HepG2 (cell line): Measurements from ENCODE around the gene BET1. TPM values are rescaled to one million over a fixed set of nuclear protein-coding genes. Genes with fewer than 3 reads are reported as not detected.

Experiments
- SIX4 ChIP-seq: sonication (generic); formaldehyde crosslinking; IDR thresholded peaks from 2 replicates; pipeline ENCODE4 v1.4.0; 2020; ENCODE audit warnings: missing genetic modification reagents
- ZSCAN25 ChIP-seq: sonication (generic); formaldehyde crosslinking; IDR thresholded peaks from 2 replicates; pipeline ENCODE4 v1.8.0; 2022; ENCODE audit warnings: mild to moderate bottlenecking, missing genetic modification reagents
- polyA plus RNA-seq, 8 experiments: library from polyadenylated mRNA; depleted of rRNA in 3 of 8; stranded (reverse) in 7 of 8; unstranded in 1 of 8; fragments of >200 nt; fragmentation: Illumina TruSeq in 4 of 8; extraction: Trizol in 4 of 8; gene quantifications; 2 replicates each; pipeline versions ENCODE4 v1.2.1 to v1.2.3, GENCODE V29; 2011 to 2016; ENCODE audit warnings: low read depth in 4 of 8, missing spikeins in 1 of 8, mixed read lengths in 1 of 8; ENCODE audit not compliant: insufficient read depth in 1 of 8
- total RNA-seq, 5 experiments: library from RNA; depleted of rRNA; stranded (reverse); fragments of >200 nt; fragmentation: Illumina TruSeq; extraction: Trizol; gene quantifications; 2 replicates each; pipeline ENCODE4 v1.2.3, GENCODE V29; 2016; ENCODE audit warnings: low read depth in 1 of 5
- TF ChIP-seq, protein P1 (sequence below): sonication (generic); formaldehyde crosslinking; IDR thresholded peaks from 2 replicates; pipeline ENCODE4 v1.8.1; 2023; ENCODE audit warnings: mild to moderate bottlenecking, moderate library complexity, missing genetic modification reagents
- TF ChIP-seq, protein P2 (sequence below): sonication (generic); formaldehyde crosslinking; IDR thresholded peaks from 2 replicates; pipeline ENCODE4 v1.9.0; 2021; ENCODE audit warnings: missing genetic modification reagents, mild to moderate bottlenecking, borderline replicate concordance
- TF ChIP-seq, protein P3 (sequence below): sonication (generic); formaldehyde crosslinking; IDR thresholded peaks from 2 replicates; pipeline ENCODE4 v1.8.1; 2023; ENCODE audit warnings: missing genetic modification reagents, mild to moderate bottlenecking, borderline replicate concordance
- TF ChIP-seq, protein P4 (sequence below): sonication (generic); formaldehyde crosslinking; IDR thresholded peaks from 2 replicates; pipeline ENCODE4 v1.5.0; 2020; ENCODE audit warnings: mild to moderate bottlenecking, missing genetic modification reagents
- TF ChIP-seq, protein P5 (sequence below), 2 experiments: sonication (generic) in 1 of 2; formaldehyde crosslinking in 1 of 2; IDR thresholded peaks; 2 replicates each; pipeline versions ENCODE4 v1.6.1 to v1.9.0; 2014 to 2022; ENCODE audit warnings: antibody characterized with exemption in 1 of 2, borderline replicate concordance in 1 of 2, inconsistent platforms in 1 of 2, low read depth in 1 of 2, missing genetic modification reagents in 1 of 2
- TF ChIP-seq, protein P6 (sequence below): sonication (generic); formaldehyde crosslinking; IDR thresholded peaks from 2 replicates; pipeline ENCODE4 v1.4.0; 2020; ENCODE audit warnings: missing genetic modification reagents, mild to moderate bottlenecking, borderline replicate concordance
- TF ChIP-seq, protein P7 (sequence below): sonication (generic); formaldehyde crosslinking; IDR thresholded peaks from 2 replicates; pipeline ENCODE4 v1.5.0; 2020; ENCODE audit warnings: missing genetic modification reagents, mild to moderate bottlenecking, borderline replicate concordance

BET1 gene
- total and polyA plus RNA-seq, 2 of the 13 experiments (the other 11 are each of a cell fraction or from before 2014, with no cell fraction given): 23.8 to 33.7 TPM

DNA sequence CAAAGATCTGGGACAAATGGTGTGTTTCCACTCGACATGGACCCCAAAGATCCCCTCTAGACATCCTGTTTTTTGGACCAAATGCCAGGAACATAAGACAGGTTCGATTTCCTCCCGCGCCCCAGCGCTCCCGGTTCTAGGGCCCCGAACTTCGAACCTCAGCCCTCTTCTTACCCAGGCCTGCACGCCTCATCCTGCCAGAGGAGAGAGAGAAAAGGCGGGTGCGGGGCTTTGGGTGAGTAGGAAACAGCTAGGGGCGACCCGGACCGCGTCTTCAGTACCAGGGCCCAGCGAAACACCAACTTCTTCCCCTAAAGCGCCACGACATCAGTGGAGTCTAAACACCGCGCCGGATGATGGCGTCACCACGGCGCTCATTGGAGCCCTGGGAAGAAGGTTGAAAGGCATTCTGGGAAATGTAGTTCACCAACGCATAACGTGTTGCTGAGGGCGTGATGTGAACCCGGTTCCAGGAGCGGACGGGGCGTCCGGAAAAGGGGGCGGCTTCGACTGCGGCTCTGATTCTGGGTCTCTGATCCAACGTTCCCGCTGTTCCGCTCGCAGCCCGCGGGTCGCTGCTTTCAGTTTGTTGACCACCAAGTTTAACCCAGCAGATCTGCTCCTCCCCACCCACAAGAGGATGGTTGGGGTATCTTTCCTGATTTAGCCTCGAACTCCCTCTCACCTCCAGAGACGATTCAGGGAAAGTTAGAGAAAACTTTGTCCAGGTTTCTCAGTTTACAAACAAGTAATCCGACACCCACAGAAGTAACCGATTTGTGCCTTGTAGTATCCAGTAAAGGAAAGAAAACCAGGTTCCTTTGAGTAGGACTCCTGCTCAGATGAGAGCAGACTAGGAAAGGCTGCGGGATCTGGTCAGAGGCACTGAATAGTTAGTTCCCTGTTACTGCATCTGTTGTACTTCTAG lies at the start of gene BET1 (continued):
- TF ChIP-seq, protein P1, sequence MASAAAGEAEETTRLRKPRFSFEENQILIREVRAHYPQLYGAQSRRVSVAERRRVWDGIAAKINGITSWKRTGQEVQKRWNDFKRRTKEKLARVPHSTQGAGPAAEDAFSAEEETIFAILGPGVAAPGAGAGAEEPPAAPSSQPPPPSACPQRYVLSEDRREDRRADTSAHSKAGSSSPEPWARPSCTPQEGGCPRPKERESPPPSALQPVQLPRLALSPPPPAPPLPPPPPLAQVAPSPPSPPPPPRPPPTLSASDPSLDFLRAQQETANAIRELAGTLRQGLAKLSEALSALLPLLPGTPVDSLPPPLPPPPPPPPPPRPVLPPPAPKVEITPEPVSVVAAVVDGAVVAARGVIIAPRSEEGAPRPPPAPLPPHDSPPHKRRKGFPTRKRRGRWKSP (CRISPR knock-in tag): 0 out of 2 replicates have a peak, but pooled peaks have one; percentile 74
- TF ChIP-seq, protein P2, sequence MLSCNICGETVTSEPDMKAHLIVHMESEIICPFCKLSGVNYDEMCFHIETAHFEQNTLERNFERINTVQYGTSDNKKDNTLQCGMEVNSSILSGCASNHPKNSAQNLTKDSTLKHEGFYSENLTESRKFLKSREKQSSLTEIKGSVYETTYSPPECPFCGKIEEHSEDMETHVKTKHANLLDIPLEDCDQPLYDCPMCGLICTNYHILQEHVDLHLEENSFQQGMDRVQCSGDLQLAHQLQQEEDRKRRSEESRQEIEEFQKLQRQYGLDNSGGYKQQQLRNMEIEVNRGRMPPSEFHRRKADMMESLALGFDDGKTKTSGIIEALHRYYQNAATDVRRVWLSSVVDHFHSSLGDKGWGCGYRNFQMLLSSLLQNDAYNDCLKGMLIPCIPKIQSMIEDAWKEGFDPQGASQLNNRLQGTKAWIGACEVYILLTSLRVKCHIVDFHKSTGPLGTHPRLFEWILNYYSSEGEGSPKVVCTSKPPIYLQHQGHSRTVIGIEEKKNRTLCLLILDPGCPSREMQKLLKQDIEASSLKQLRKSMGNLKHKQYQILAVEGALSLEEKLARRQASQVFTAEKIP (CRISPR knock-in tag): no peak
- TF ChIP-seq, protein P3, sequence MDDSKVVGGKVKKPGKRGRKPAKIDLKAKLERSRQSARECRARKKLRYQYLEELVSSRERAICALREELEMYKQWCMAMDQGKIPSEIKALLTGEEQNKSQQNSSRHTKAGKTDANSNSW (CRISPR knock-in tag): no peak
- TF ChIP-seq, protein P4, sequence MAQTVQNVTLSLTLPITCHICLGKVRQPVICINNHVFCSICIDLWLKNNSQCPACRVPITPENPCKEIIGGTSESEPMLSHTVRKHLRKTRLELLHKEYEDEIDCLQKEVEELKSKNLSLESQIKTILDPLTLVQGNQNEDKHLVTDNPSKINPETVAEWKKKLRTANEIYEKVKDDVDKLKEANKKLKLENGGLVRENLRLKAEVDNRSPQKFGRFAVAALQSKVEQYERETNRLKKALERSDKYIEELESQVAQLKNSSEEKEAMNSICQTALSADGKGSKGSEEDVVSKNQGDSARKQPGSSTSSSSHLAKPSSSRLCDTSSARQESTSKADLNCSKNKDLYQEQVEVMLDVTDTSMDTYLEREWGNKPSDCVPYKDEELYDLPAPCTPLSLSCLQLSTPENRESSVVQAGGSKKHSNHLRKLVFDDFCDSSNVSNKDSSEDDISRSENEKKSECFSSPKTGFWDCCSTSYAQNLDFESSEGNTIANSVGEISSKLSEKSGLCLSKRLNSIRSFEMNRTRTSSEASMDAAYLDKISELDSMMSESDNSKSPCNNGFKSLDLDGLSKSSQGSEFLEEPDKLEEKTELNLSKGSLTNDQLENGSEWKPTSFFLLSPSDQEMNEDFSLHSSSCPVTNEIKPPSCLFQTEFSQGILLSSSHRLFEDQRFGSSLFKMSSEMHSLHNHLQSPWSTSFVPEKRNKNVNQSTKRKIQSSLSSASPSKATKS (CRISPR knock-in tag): no peak
- TF ChIP-seq, protein P5, sequence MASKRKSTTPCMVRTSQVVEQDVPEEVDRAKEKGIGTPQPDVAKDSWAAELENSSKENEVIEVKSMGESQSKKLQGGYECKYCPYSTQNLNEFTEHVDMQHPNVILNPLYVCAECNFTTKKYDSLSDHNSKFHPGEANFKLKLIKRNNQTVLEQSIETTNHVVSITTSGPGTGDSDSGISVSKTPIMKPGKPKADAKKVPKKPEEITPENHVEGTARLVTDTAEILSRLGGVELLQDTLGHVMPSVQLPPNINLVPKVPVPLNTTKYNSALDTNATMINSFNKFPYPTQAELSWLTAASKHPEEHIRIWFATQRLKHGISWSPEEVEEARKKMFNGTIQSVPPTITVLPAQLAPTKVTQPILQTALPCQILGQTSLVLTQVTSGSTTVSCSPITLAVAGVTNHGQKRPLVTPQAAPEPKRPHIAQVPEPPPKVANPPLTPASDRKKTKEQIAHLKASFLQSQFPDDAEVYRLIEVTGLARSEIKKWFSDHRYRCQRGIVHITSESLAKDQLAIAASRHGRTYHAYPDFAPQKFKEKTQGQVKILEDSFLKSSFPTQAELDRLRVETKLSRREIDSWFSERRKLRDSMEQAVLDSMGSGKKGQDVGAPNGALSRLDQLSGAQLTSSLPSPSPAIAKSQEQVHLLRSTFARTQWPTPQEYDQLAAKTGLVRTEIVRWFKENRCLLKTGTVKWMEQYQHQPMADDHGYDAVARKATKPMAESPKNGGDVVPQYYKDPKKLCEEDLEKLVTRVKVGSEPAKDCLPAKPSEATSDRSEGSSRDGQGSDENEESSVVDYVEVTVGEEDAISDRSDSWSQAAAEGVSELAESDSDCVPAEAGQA (IDR thresholded peaks at IDR 0.05; ENCODE audit: low read depth): peak; percentile 92
- TF ChIP-seq, protein P5 (CRISPR knock-in tag; IDR thresholded peaks at IDR 0.05; ENCODE audit: borderline replicate concordance): no peak
- TF ChIP-seq, protein P6, sequence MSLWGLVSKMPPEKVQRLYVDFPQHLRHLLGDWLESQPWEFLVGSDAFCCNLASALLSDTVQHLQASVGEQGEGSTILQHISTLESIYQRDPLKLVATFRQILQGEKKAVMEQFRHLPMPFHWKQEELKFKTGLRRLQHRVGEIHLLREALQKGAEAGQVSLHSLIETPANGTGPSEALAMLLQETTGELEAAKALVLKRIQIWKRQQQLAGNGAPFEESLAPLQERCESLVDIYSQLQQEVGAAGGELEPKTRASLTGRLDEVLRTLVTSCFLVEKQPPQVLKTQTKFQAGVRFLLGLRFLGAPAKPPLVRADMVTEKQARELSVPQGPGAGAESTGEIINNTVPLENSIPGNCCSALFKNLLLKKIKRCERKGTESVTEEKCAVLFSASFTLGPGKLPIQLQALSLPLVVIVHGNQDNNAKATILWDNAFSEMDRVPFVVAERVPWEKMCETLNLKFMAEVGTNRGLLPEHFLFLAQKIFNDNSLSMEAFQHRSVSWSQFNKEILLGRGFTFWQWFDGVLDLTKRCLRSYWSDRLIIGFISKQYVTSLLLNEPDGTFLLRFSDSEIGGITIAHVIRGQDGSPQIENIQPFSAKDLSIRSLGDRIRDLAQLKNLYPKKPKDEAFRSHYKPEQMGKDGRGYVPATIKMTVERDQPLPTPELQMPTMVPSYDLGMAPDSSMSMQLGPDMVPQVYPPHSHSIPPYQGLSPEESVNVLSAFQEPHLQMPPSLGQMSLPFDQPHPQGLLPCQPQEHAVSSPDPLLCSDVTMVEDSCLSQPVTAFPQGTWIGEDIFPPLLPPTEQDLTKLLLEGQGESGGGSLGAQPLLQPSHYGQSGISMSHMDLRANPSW (CRISPR knock-in tag): peak; percentile 56; the same call in 1 of the 2 replicates
- TF ChIP-seq SIX4: no peak
- TF ChIP-seq, protein P7, sequence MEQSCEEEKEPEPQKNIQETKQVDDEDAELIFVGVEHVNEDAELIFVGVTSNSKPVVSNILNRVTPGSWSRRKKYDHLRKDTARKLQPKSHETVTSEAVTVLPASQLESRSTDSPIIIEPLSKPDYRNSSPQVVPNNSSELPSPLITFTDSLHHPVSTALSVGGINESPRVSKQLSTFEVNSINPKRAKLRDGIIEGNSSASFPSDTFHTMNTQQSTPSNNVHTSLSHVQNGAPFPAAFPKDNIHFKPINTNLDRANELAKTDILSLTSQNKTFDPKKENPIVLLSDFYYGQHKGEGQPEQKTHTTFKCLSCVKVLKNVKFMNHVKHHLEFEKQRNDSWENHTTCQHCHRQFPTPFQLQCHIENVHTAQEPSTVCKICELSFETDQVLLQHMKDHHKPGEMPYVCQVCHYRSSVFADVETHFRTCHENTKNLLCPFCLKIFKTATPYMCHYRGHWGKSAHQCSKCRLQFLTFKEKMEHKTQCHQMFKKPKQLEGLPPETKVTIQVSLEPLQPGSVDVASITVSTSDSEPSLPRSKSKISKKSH (CRISPR knock-in tag): peak; percentile 69; the same call in 1 of the 2 replicates
- TF ChIP-seq ZSCAN25 (CRISPR knock-in tag): no peak
